ENCODE measurements around the gene ANKRD42. TPM values are rescaled to one million over a fixed set of nuclear protein-coding genes. Genes with fewer than 3 reads are reported as not detected.

Gene ANKRD42
- total and polyA plus RNA-seq, 9 of the 15 experiments (the other 6 are each of a cell fraction or from before 2014, with no cell fraction given): 2.8 to 9.1 (median 6.1) TPM

GRCh38 chr11:83191986-83192385 lies 1.5 kb upstream of the ANKRD42 start (continued):
- TF ChIP-seq ZNF609 (CRISPR knock-in tag; IDR thresholded peaks at IDR 0.05; ENCODE audit: borderline replicate concordance) (no peak), SMC3 (conservative IDR thresholded peaks at IDR 0.05; ENCODE audit: insufficient read depth, low read depth, low read length) (no peak), CBFA2T3 (IDR thresholded peaks at IDR 0.05) (peak; percentile 48), HDAC6 (IDR thresholded peaks at IDR 0.05; ENCODE audit: low read depth, low read length) (no peak), HCFC1 (IDR thresholded peaks at IDR 0.05; ENCODE audit: low read depth, low read length) (no peak), ZNF217 (CRISPR knock-in tag; IDR thresholded peaks at IDR 0.05) (no peak), TOE1 (IDR thresholded peaks at IDR 0.05; ENCODE audit: borderline replicate concordance) (0 out of 2 replicates have a peak, but pooled peaks have one; percentile 25), TOE1 (CRISPR knock-in tag; IDR thresholded peaks at IDR 0.05; ENCODE audit: borderline replicate concordance, low read depth) (no peak), TBL1XR1 (IDR thresholded peaks at IDR 0.05; ENCODE audit: low read length in 2 of 2) (0 out of 4 replicates have a peak, but pooled peaks of 1 of the 2 experiments have one; percentile 56), ZNF830 (CRISPR knock-in tag; IDR thresholded peaks at IDR 0.05) (no peak), ZNF3 (CRISPR knock-in tag; IDR thresholded peaks at IDR 0.05) (no peak)
